Stimulated activated effector memory CD8-positive, alpha-beta T cell treated with anti-CD3 and anti-CD28 coated beads, Interleukin-12 subunit alpha, Interleukin-12 subunit beta, amount 100 ng/mL, for 72 hours (primary cell): ENCODE measurements around the gene DPCD.

ENCODE experiments used
- ATAC-seq: fragments of 150-1000 bp; cut with Tn5 transposase; 2 replicates; pipeline ENCODE4 v1.10.0; 2021
- DNase-seq, 2 donors: peaks; one replicate each; pipeline ENCODE4 v3.0.0; 2021 to 2022; ENCODE audit warnings: low spot score in 2 of 2
- H3K27ac Mint-ChIP-seq: one replicate; pipeline ENCODE4 v1.8.0; 2022; ENCODE audit warnings: mild to moderate bottlenecking, mixed read lengths
- H3K36me3 Mint-ChIP-seq: one replicate; pipeline ENCODE4 v1.8.0; 2022; ENCODE audit warnings: mild to moderate bottlenecking, mixed read lengths
- H3K4me1 Mint-ChIP-seq: one replicate; pipeline ENCODE4 v1.8.0; 2022; ENCODE audit warnings: mixed read lengths
- H3K4me3 Mint-ChIP-seq: one replicate; pipeline ENCODE4 v1.8.0; 2022; ENCODE audit warnings: mild to moderate bottlenecking, mixed read lengths
- H3K9me3 Mint-ChIP-seq: one replicate; pipeline ENCODE4 v1.8.0; 2022; ENCODE audit warnings: mixed read lengths

Gene DPCD

DNA sequence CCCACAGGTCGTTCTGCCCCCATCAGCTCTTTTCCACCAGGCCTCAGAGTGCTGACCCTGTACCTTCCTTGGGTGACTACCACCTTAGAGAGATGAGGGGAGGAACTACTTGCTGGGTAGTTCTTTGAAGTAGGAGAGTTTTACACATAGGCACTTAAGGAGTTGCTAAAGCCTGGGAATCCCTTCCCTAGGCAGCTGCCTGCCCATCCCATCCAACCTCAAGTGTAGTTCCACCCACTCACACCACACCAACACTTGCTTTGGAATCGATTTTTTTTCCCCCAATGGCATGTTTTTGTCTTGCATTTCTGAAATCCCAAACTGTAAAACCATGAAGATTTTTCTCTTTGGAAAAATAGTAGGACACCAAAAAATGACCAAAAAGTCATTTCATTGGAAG lies 59.1 kb downstream of the DPCD start:
- no peak for ATAC-seq
- no peaks in the 10 kb centered on the region for H3K9me3 Mint-ChIP-seq
- H3K27ac Mint-ChIP-seq, result no peak overlapping the region
- no peak overlapping the region for H3K4me3 Mint-ChIP-seq
- H3K4me1 Mint-ChIP-seq, result peaks cover 31% of the 10 kb centered on the region
- H3K36me3 Mint-ChIP-seq, result peaks cover 27% of the 10 kb centered on the region
- no peak for DNase-seq

DNA sequence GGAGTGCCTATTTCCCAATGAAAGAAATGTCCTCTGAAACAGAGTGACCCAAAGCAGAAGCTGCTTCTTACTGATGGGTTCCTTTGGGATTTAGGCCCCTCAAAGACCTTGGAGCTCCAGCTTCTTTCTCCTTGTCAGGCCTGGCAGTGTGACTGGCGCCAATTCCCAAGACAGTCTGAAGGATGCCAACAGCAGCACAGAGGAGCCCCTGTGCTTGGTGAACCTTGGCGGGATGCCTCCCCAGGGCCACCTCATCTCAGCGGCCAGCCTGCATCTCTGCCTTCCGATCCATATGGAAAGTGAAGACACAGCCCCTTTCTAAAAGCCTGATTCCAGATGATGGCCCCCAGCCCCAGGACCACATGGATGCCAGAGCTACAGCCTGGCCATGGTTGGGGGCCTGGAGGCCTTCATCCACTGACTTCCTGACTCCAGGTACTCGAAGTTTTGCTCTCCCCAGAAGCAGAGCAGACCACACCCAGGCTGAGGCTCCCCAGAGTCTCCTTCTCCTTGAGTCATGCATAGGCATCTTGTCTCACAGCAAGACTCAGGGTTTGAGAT lies 61.5 kb downstream of the DPCD start:
- H3K4me1 Mint-ChIP-seq, result peaks cover 18% of the 10 kb centered on the region

DNA sequence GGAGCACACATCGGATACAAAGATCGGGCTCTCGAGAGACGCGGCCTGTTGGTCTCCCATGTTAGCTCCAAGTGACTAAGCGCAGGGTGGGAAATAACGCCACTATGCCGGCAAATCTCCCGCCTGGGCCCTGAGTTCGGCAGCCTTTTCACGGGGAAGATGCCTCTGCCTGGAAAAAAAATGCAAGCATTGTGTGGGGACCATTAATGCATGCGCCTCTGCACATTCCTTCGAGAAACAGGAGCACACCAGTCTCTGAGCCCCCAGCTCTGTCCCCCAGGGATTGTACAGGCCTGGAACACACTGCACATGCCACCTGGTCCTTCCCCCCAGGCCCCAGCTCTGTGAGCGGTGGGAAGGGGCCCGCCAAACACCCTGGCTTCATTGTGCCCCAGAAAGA lies 62.7 kb downstream of the DPCD start:
- Mint-ChIP-seq H3K9me3 (no peaks in the 10 kb centered on the region), H3K4me3 (no peak overlapping the region), H3K4me1 (peaks cover 12% of the 10 kb centered on the region), H3K36me3 (peaks cover 31% of the 10 kb centered on the region), H3K27ac (no peak overlapping the region)
- ATAC-seq (no peak), DNase-seq (no peak)

More for the DNA sequence above, 61.5 kb downstream of the DPCD start:
- Mint-ChIP-seq H3K36me3 (peaks cover 27% of the 10 kb centered on the region), H3K9me3 (no peaks in the 10 kb centered on the region), H3K4me3 (no peak overlapping the region), H3K27ac (peak overlapping the region; percentile 90)
- DNase-seq (no peak), ATAC-seq (no peak)

DNA sequence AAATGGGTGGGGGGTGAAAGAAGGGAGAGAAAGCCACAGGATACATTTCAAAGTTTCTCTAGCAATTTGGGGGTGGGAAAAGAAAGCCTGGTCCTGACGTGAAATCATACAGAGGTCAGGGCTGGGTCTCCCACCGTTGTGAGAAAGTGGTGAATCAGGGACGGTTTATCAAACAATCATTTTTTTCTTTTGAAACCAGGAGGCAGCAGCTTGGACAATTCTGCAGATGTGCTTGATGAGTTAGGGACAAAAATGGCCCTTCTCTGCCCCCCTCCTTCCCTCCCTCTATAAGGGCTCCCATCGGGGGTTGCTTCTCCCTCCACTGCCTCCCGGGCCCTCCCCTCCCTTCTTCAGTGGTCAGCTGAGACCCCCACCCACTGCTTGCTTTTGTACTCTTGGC lies 63.2 kb downstream of the DPCD start:
- DNase-seq (no peak), ATAC-seq (no peak)
- no peak overlapping the region for H3K4me3 Mint-ChIP-seq
- no peaks in the 10 kb centered on the region for H3K9me3 Mint-ChIP-seq
- H3K27ac Mint-ChIP-seq, result no peak overlapping the region
- peaks cover 12% of the 10 kb centered on the region for H3K4me1 Mint-ChIP-seq
- peaks cover 36% of the 10 kb centered on the region for H3K36me3 Mint-ChIP-seq

DNA sequence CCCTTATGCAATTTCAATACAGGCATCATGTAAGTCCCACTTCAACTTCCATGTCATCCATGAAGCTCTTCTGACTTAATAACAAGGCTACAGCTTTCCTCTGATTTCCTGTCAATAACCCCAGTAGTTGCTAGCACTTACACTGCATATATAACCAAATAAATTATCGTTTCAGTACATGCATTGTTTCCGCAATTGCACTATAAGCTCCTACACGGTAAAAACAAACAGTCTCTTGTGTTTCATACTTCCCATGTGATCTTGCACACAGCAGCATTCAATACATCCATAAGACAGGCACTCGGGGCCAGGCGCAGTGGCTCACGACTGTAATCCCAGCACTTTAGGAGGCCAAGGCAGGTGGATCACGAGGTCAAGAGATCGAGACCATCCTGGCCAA lies 65.4 kb downstream of the DPCD start:
- H3K9me3 Mint-ChIP-seq, result no peaks in the 10 kb centered on the region
- ATAC-seq (no peak), DNase-seq (no peak)
- no peak overlapping the region for H3K27ac Mint-ChIP-seq
- H3K4me1 Mint-ChIP-seq, result peaks cover 12% of the 10 kb centered on the region
- peaks cover 47% of the 10 kb centered on the region for H3K36me3 Mint-ChIP-seq
- H3K4me3 Mint-ChIP-seq, result no peak overlapping the region

DNA sequence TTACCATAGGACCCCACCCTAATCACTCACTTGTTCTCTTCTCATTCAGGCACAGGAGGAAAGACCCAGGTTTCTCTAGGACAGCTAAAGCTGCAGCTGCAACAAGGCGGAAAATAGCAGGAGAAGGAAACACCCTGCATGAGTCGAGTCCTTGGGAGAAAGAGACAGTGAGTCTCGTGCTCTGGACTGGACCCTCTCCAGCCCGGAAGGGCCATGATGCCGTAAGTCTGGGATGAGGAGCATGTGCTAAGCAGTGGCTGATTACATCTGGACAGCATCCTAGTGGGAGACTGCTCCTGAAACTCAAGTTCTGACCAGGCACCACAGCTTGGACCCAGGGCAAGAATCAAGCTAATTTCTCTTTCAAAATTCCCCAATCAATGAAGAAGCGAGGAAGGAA lies 67.4 kb downstream of the DPCD start:
- Mint-ChIP-seq H3K36me3 (peaks cover 49% of the 10 kb centered on the region), H3K4me1 (peaks cover 5% of the 10 kb centered on the region), H3K9me3 (no peaks in the 10 kb centered on the region), H3K4me3 (no peak overlapping the region), H3K27ac (peak overlapping the region; percentile 59)
- ATAC-seq, result no peak
- no peak for DNase-seq

DNA sequence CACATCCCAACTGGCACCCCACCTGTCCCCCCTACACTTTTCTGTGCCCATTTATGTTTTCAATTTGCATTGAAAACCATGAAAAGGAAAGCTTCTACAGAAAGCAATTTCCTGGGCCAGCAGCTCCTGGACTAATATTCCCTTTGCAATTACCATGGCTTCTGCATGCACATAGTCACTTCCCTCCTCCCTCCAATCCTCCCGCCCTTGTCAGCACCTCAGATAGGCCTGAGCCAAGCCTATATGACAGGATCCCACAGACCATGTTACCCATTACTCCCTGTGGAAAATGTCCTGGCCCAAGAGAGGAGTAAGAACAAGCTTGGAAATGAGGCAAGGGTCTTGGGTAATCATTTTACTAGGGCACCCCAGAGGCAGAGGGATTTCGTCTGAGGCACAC lies 68.8 kb downstream of the DPCD start:
- Mint-ChIP-seq H3K36me3 (peaks cover 51% of the 10 kb centered on the region), H3K4me1 (peaks cover 5% of the 10 kb centered on the region)
- ATAC-seq, result no peak

DNA sequence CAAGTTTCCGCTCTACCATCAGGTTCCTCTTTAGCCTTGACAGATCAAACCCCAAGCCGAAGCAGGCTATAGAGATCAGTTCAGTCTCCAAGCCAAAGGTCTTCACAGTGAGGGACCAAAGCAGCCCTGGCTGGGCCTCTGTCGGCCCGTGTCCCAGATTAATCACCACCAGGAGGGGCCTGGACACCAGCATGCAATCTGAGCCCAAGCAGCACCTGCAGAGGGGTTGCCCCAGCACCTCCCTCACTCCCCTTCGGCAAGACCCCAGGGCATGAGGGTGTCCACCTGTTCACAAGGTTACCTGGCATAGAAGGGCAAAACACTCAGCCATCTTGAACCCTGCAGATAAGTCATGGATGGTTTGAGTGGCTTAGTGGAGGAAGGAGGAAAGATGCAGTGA lies 70.9 kb downstream of the DPCD start:
- ATAC-seq, result no peak

More for the DNA sequence above, 68.8 kb downstream of the DPCD start:
- Mint-ChIP-seq H3K27ac (peak overlapping the region; percentile 49), H3K4me3 (no peak overlapping the region), H3K9me3 (no peaks in the 10 kb centered on the region)
- DNase-seq, result no peak

More for the DNA sequence above, 70.9 kb downstream of the DPCD start:
- Mint-ChIP-seq H3K4me3 (no peak overlapping the region), H3K27ac (no peak overlapping the region), H3K36me3 (peaks cover 71% of the 10 kb centered on the region), H3K9me3 (no peaks in the 10 kb centered on the region), H3K4me1 (peaks cover 5% of the 10 kb centered on the region)
- DNase-seq, result no peak
